ENCODE data around the gene MLST8. TPM values are rescaled to one million over a fixed set of nuclear protein-coding genes. Genes with fewer than 3 reads are reported as not detected.
A peak's percentile ranks its signal among the peaks of the same experiment; 100 is the strongest.

MLST8 gene
- total RNA-seq, 1 donor from 2014 or later, result 23.7 TPM

DNA sequence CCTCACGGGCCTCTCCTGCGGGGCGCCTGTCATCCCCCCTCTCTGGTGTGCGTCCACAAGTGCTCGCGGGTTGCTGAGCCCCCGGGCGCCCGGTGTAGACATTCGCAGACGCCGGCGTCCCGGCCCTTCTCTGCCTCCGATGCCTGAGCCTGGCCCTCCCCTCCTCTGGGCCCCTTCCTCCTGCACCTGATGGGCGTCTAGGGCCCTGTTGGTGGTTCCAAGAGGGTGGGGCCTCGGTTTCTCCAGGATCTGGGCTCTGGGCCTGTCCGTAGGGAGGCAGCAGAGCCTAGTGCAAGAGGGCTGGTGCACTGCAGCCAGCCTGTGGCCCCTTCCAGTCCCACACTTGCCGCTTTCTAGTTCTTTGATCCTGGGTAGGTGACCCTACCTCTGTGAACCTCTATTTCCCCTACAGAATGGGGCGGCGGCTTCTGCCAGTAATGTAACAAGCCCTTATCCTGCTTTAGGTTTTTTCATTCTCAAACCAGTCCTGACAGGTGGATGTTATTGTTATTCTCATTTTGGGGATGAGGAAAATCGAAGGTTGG, 18.8 kb downstream of the MLST8 start:
- peak overlapping the region; percentile 80 for H3K27ac ChIP-seq
- DNase-seq (ENCODE audit: low spot score in 2 of 2), result no peak
- no peaks in the 10 kb centered on the region for H3K9me3 ChIP-seq
- TF ChIP-seq, protein P1, sequence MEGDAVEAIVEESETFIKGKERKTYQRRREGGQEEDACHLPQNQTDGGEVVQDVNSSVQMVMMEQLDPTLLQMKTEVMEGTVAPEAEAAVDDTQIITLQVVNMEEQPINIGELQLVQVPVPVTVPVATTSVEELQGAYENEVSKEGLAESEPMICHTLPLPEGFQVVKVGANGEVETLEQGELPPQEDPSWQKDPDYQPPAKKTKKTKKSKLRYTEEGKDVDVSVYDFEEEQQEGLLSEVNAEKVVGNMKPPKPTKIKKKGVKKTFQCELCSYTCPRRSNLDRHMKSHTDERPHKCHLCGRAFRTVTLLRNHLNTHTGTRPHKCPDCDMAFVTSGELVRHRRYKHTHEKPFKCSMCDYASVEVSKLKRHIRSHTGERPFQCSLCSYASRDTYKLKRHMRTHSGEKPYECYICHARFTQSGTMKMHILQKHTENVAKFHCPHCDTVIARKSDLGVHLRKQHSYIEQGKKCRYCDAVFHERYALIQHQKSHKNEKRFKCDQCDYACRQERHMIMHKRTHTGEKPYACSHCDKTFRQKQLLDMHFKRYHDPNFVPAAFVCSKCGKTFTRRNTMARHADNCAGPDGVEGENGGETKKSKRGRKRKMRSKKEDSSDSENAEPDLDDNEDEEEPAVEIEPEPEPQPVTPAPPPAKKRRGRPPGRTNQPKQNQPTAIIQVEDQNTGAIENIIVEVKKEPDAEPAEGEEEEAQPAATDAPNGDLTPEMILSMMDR (IDR thresholded peaks at IDR 0.05), result peak in 1 of 3 experiments; percentile 18
- peaks cover 4 to 15% of the 10 kb centered on the region in 2 donors for H3K4me1 ChIP-seq
- no peaks in the 10 kb centered on the region for H3K27me3 ChIP-seq
- intact Hi-C loops (cut with DNase I), result loop anchor here (1.0 to 5.0 kb wide), 7 partner anchors 9 to 397 kb away; partner anchors contain the start of genes ECI1, FAHD1, HAGH and MLST8
- H3K36me3 ChIP-seq, result peaks cover 12 to 13% of the 10 kb centered on the region in 2 donors
- peak overlapping the region; percentile 89 to 92 for H3K4me3 ChIP-seq

DNA sequence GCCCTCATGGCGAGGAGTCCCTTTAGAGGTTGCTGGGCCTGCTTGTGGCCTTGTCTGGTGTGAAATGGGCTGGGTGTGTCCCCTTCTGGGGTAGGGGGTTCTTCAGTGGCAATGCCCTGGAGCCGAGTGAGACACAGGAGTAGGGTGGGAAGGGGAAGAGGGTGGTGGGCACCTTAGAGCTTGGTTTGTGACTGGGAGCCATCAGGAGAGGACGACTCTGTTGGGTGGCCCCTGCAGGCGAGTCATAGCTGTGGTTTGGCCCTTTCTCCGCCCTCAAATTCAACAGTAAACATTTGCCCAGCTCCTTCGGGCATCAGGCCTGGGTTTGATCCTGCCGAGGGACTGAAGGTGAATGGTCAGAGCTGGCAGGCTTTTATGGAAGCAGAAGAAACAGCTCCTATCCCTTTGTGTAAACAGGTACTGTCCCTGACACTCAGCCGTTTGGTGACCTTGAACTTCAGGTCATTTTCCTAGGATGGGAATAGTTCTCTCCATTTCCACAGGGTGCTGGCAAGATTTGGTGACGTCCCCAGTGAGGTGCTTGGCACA, 21.1 kb downstream of the MLST8 start:
- Histone ChIP-seq H3K4me3 (no peak overlapping the region), H3K36me3 (peaks cover 35 to 36% of the 10 kb centered on the region in 2 donors), H3K4me1 (peaks cover 4 to 15% of the 10 kb centered on the region in 2 donors), H3K27me3 (no peaks in the 10 kb centered on the region), H3K27ac (no peak overlapping the region), H3K9me3 (no peaks in the 10 kb centered on the region)
- no peak for DNase-seq (ENCODE audit: low spot score in 2 of 2)
- intact Hi-C loops (cut with DNase I), result no loop called here
- TF ChIP-seq, protein P1 (IDR thresholded peaks at IDR 0.05), result no peak

DNA sequence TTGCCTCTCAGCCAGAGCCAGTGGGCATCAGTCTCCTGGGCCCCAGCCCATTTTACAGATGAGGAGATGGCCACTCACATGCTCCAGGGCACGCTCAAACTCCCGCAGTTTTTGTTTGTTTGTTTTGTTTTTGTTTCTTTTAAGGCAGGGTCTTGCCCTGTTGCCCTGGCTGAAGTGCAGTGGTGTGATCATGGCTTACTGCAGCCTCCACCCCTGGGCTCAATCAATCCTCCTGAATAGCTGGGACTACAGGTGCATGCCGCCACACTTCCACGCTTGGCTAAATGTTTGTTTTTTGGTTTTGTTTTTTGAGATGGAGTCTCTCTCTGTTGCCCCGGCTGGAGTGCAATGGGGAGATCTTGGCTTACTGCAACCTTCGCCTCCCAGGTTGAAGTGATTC, 21.7 kb downstream of the MLST8 start:
- intact Hi-C loops (cut with DNase I), result no loop called here
- DNase-seq (ENCODE audit: low spot score in 2 of 2), result no peak
- H3K4me3 ChIP-seq, result no peak overlapping the region
- H3K36me3 ChIP-seq, result peaks cover 41 to 42% of the 10 kb centered on the region in 2 donors
- peaks cover 4 to 15% of the 10 kb centered on the region in 2 donors for H3K4me1 ChIP-seq
- H3K27ac ChIP-seq, result no peak overlapping the region
- TF ChIP-seq, protein P1 (IDR thresholded peaks at IDR 0.05), result no peak
- H3K9me3 ChIP-seq, result no peaks in the 10 kb centered on the region
- no peaks in the 10 kb centered on the region for H3K27me3 ChIP-seq

DNA sequence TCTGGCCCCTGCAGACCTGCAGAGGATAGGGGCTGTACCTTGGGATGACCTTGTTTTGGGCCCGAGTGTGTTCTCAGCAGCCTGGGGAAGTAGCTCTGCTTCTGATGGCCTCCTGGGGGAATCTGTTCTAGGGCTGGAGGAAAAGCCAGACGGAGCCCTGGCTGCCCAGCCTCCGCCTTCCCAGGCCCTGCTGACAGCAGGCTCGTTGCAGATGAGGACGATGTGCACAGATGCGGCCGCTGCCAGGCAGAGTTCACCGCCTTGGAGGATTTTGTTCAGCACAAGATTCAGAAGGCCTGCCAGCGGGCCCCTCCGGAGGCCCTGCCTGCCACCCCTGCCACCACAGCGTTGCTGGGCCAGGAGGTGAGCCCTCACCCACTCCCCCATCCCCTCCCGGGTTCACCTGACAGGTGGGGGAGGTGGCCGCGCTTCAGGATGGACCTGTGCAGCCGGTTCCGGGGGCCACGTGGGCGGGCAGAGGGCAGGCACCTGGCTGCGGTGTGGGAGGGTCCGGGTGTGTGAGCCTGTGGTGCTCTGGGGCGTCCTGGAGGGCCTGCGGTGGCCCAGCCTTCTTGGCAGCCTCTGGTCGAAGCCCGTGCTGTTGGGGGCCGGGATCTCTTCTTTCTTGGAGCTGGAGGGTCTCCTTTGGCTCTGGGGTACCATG, 23.0 kb downstream of the MLST8 start:
- no peak overlapping the region for H3K27ac ChIP-seq
- no peak overlapping the region for H3K4me3 ChIP-seq
- no peaks in the 10 kb centered on the region for H3K9me3 ChIP-seq
- TF ChIP-seq, protein P1 (IDR thresholded peaks at IDR 0.05), result no peak
- H3K27me3 ChIP-seq, result no peaks in the 10 kb centered on the region
- H3K36me3 ChIP-seq, result peaks cover 55% of the 10 kb centered on the region in 2 donors
- peaks cover 4 to 13% of the 10 kb centered on the region in 2 donors for H3K4me1 ChIP-seq
- DNase-seq (ENCODE audit: low spot score in 2 of 2), result no peak
- intact Hi-C loops (cut with DNase I), result no loop called here

- TF ChIP-seq, protein P1 (IDR thresholded peaks at IDR 0.05), result no peak
- intact Hi-C loops (cut with DNase I), result no loop called here
- no peak for DNase-seq (ENCODE audit: low spot score in 2 of 2)
- Histone ChIP-seq H3K36me3 (peaks cover 63% of the 10 kb centered on the region in 2 donors), H3K4me1 (peaks cover 4 to 11% of the 10 kb centered on the region in 2 donors), H3K27me3 (no peaks in the 10 kb centered on the region), H3K4me3 (no peak overlapping the region), H3K27ac (no peak overlapping the region), H3K9me3 (no peaks in the 10 kb centered on the region)
Observed at GRCh38 chr16:2229091-2229490, 23.8 kb downstream of the MLST8 start.
